Measurements from ENCODE around the gene RETREG1. TPM values are rescaled to one million over a fixed set of nuclear protein-coding genes. Genes with fewer than 3 reads are reported as not detected.

The RETREG1 gene
- total RNA-seq, 1 experiment from 2014 or later = 3.4 TPM

- no peak overlapping the region for H3T11ph ChIP-seq (ENCODE audit: low read length)
- H3K56ac ChIP-seq (ENCODE audit: insufficient read length, low read depth, low read length) = no peak overlapping the region
- peak overlapping the region; percentile 90 for H3K4me2 ChIP-seq (ENCODE audit: insufficient read depth, insufficient read length, low read length)
- Mint-ChIP-seq H3K4me1 (peaks cover 7 to 13% of the 10 kb centered on the region in 2 experiments), H3K27me3 (ENCODE audit: low read depth) (peaks cover 37% of the 10 kb centered on the region), H3K36me3 (ENCODE audit: insufficient read depth in 1 of 3, low read depth in 3 of 3) (peaks cover 0 to 4% (median 0%) of the 10 kb centered on the region in 3 experiments; a peak in 1 of 7 replicates), H3K27ac (no peak overlapping the region), H3K9me3 (peaks cover 0 to 2% of the 10 kb centered on the region in 2 experiments; a peak in 1 of 5 replicates), H3K4me3 (no peak overlapping the region)
- H3K79me2 ChIP-seq (ENCODE audit: insufficient read depth, low read length) = no peaks in the 10 kb centered on the region
- H3K79me1 ChIP-seq (ENCODE audit: insufficient read depth, low read depth, low read length, poor library complexity, severe bottlenecking) = no peaks in the 10 kb centered on the region
- no peaks in the 10 kb centered on the region for H3K9me3 ChIP-seq (ENCODE audit: control insufficient read depth, low read depth, low read length)
- no peak overlapping the region for H2BK20ac ChIP-seq (ENCODE audit: low read depth, low read length, poor library complexity, severe bottlenecking)
- H3K4me1 ChIP-seq (ENCODE audit: insufficient read depth, low read length) = peaks cover 12% of the 10 kb centered on the region; the same call in 1 of the 2 replicates
- H2AK5ac ChIP-seq (ENCODE audit: insufficient read length, low read length) = no peak overlapping the region
- no peak overlapping the region for H3K18ac ChIP-seq (ENCODE audit: insufficient read length, low read depth, low read length)
- no peak overlapping the region for H4K5ac ChIP-seq (ENCODE audit: insufficient read length, low read depth, low read length)
- no peak overlapping the region for H3K4ac ChIP-seq (ENCODE audit: low read depth, low read length)
- H3K9ac ChIP-seq (ENCODE audit: extremely low read depth, insufficient read length, low read length) = no peak overlapping the region
- no peak overlapping the region for H3K14ac ChIP-seq (ENCODE audit: insufficient read depth, low read length)
- peaks cover 13% of the 10 kb centered on the region for H3K23me2 ChIP-seq (ENCODE audit: insufficient read length, low read depth, low read length, poor library complexity, severe bottlenecking)
- H2BK120ac ChIP-seq (ENCODE audit: low read depth, low read length, poor library complexity, severe bottlenecking) = no peak overlapping the region
- no peak for DNase-seq
- H3K27me3 ChIP-seq (ENCODE audit: insufficient read depth, low read length) = peaks cover 9% of the 10 kb centered on the region; the same call in 1 of the 2 replicates
- no peak overlapping the region for H2AFZ ChIP-seq (ENCODE audit: low read length)
- WGBS (ENCODE audit: extremely low coverage, insufficient read length, low lambda C conversion rate) = no CpG with 5 or more reads among the region's 10 CpGs
- H2BK15ac ChIP-seq (ENCODE audit: low read depth, low read length) = no peak overlapping the region
- H3K23ac ChIP-seq (ENCODE audit: insufficient read length, low read depth, low read length) = no peak overlapping the region
- H2BK12ac ChIP-seq (ENCODE audit: insufficient read length, low read depth, low read length) = no peak overlapping the region
- TF ChIP-seq, protein P1, sequence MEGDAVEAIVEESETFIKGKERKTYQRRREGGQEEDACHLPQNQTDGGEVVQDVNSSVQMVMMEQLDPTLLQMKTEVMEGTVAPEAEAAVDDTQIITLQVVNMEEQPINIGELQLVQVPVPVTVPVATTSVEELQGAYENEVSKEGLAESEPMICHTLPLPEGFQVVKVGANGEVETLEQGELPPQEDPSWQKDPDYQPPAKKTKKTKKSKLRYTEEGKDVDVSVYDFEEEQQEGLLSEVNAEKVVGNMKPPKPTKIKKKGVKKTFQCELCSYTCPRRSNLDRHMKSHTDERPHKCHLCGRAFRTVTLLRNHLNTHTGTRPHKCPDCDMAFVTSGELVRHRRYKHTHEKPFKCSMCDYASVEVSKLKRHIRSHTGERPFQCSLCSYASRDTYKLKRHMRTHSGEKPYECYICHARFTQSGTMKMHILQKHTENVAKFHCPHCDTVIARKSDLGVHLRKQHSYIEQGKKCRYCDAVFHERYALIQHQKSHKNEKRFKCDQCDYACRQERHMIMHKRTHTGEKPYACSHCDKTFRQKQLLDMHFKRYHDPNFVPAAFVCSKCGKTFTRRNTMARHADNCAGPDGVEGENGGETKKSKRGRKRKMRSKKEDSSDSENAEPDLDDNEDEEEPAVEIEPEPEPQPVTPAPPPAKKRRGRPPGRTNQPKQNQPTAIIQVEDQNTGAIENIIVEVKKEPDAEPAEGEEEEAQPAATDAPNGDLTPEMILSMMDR (conservative IDR thresholded peaks at IDR 0.05) = no peak
- H4K20me1 ChIP-seq (ENCODE audit: control insufficient read depth, insufficient read depth, insufficient read length) = no peaks in the 10 kb centered on the region
- no peak overlapping the region for H2BK5ac ChIP-seq (ENCODE audit: insufficient read length, low read length)
- no peak overlapping the region for H3K27ac ChIP-seq (ENCODE audit: insufficient read length, low read depth, low read length)
- H4K8ac ChIP-seq (replicated peaks; ENCODE audit: insufficient read length, low read depth, low read length) = no peak overlapping the region
- no peak overlapping the region for H4K91ac ChIP-seq (ENCODE audit: insufficient read length, low read depth, low read length)
Observed at GRCh38 chr5:16618138-16618897, 1.5 kb upstream of the RETREG1 start.
